ENCODE measurements around the gene CTNNA1. TPM values are rescaled to one million over a fixed set of nuclear protein-coding genes. Genes with fewer than 3 reads are reported as not detected.
A peak's percentile ranks its signal among the peaks of the same experiment; 100 is the strongest.

The CTNNA1 gene
- total RNA-seq, 4 donors from 2014 or later = 251 to 326 (median 274) TPM

DNA sequence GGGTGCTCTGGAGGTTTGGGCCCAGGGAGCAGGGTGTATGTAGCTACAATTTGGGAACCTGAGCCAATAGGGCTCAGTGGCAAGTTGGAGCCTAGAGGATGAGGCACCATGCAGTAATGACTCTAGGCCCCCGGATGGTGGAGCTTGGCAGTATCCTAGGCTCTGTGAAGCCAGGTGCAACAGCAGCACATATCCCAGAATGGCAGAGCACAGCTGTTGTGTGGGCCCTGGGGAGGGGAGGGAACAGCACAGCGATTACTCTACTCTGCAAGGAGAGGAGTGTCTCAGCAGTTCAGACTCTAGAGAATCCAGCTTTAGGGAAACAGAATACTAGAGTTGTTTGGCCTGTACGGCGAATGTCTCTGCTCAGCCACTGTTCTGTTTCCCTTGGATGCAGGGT, 65.9 kb downstream of the CTNNA1 start:
- TF ChIP-seq, protein P1, sequence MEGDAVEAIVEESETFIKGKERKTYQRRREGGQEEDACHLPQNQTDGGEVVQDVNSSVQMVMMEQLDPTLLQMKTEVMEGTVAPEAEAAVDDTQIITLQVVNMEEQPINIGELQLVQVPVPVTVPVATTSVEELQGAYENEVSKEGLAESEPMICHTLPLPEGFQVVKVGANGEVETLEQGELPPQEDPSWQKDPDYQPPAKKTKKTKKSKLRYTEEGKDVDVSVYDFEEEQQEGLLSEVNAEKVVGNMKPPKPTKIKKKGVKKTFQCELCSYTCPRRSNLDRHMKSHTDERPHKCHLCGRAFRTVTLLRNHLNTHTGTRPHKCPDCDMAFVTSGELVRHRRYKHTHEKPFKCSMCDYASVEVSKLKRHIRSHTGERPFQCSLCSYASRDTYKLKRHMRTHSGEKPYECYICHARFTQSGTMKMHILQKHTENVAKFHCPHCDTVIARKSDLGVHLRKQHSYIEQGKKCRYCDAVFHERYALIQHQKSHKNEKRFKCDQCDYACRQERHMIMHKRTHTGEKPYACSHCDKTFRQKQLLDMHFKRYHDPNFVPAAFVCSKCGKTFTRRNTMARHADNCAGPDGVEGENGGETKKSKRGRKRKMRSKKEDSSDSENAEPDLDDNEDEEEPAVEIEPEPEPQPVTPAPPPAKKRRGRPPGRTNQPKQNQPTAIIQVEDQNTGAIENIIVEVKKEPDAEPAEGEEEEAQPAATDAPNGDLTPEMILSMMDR (IDR thresholded peaks at IDR 0.05) = no peak
- ATAC-seq (ENCODE audit: low FRiP score) (no peak), DNase-seq (ENCODE audit: low spot score) (no peak)

- TF ChIP-seq, protein P1 (IDR thresholded peaks at IDR 0.05) = no peak
- ATAC-seq (ENCODE audit: low FRiP score) (no peak), DNase-seq (ENCODE audit: low spot score) (no peak)
Measured at GRCh38 chr5:138820695-138821094, 67.5 kb downstream of the CTNNA1 start.

GRCh38 chr5:138824516-138824915, 71.3 kb downstream of the CTNNA1 start:
- ATAC-seq (ENCODE audit: low FRiP score) (peak; percentile 81), DNase-seq (ENCODE audit: low spot score) (no peak)
- TF ChIP-seq, protein P1 (IDR thresholded peaks at IDR 0.05) = no peak

DNA sequence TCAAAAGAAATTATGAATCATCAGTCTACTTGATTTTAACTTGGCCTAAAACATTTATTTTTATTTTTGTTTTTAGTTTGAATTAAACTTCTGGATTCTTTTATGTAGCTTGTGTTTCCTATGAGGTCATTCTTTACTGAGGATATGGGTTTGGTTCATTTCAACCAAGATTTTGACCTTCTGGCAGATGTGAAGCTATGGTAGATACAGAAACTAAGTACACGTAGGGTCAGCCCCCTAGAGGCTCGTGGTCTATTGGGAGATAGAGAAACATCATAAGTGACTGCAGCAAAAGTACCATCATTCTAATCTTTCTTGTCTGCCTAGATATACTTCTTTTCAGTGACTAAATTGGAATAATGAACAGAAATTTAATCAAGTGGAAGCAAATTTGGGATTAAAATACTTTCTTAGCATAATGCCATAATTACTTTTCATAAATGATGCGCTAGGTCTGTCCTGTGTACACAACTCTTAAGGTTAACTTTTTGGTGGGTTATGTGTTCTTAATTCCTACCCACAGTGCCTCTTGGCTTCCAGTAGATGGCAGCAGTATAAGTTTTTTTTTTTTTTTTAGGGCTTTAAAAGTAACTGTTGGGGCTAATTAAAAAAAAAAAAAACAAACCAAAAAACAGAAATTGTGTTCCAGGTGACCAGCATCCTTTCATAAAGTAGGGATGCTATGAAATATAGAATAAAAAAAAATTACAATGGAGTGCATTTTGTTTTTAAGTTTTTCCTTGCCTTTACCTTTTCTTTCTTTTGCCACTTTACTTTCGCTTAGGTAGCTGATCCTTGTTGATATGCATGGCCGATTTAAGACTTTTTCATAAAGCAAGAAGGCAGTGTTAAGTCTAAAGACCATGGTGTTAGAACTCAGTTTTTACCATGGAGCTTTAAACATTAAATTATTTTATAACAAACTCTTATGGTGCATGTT, 72.0 kb downstream of the CTNNA1 start:
- DNase-seq (ENCODE audit: low spot score) (no peak), ATAC-seq (ENCODE audit: low FRiP score) (peak; percentile 66)
- TF ChIP-seq, protein P1 (IDR thresholded peaks at IDR 0.05) = no peak

DNA sequence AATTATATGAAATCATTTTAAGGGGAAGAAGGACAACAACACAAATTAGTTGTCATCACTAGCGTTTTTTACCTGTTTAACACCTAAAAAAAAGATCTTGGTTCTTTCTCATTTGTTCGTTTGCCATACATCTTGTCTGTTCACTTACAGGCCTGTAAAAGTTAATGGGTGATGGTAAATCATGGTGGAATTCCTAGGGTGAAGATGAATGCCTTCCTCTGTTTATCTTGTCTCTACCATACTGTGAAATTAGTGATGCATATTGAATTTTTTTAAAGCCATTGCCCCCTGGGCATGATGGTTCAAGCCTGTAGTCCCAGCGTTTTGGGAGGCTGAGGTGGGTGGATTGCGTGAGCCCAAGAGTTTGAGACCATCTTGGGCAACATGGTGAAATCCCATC, 75.3 kb downstream of the CTNNA1 start:
- DNase-seq (ENCODE audit: low spot score) (no peak), ATAC-seq (ENCODE audit: low FRiP score) (no peak)
- TF ChIP-seq, protein P1 (IDR thresholded peaks at IDR 0.05) = no peak

DNA sequence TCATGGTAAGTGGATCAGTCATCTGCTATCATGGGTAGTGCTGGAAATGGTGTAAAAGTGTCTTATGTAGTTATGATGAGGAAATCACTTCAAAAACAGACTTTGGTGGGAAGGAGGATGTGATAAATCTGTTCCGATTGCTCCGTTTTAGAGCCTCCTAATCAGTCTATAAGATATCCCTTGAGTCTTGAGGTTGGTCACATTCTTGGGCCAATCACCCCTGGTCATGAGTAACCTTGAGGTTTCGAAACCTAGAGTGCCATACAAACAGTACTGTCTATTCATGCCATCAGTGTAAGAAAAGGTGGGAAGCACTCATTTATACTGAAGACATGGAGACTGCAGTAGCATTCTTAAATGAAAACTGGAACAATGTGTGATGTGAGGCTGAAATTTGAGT, 76.1 kb downstream of the CTNNA1 start:
- DNase-seq (ENCODE audit: low spot score) (no peak), ATAC-seq (ENCODE audit: low FRiP score) (no peak)
- TF ChIP-seq, protein P1 (IDR thresholded peaks at IDR 0.05) = no peak

DNA sequence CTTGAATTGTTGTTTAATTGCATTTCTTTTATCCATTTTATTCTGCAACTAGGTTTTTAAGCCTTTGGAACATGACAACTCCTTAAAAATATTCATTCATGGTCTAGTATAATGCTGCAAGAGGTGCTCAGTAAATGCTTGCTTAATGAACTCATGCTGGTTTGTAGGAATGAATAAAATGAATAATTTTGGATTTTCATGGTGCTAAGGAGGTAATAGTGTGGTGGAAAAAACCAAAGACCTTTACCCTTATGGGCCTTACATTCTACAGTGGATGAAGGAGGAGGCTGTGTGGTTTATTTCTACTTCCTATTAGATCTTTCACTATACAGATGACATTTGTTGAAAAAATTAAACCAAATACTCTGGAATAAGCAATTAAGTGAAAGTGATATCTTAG, 78.5 kb downstream of the CTNNA1 start:
- TF ChIP-seq, protein P1 (IDR thresholded peaks at IDR 0.05) = no peak
- DNase-seq (ENCODE audit: low spot score) (no peak), ATAC-seq (ENCODE audit: low FRiP score) (no peak)
